ENCODE data around the gene TPP1. TPM values are rescaled to one million over a fixed set of nuclear protein-coding genes. Genes with fewer than 3 reads are reported as not detected.

The TPP1 gene
- total RNA-seq, 1 donor from 2014 or later: 37.7 TPM

- no peak for TF ChIP-seq CTCF (IDR thresholded peaks at IDR 0.05; ENCODE audit: partially characterized antibody, unreplicated experiment)
These were observed 52.4 kb downstream of the TPP1 start for GRCh38 chr11:6566704-6567370.

GRCh38 chr11:6565988-6566703 lies 53.1 kb downstream of the TPP1 start:
- DNase-seq: no peak
- no peak for TF ChIP-seq CTCF (IDR thresholded peaks at IDR 0.05; ENCODE audit: partially characterized antibody, unreplicated experiment)
- Mint-ChIP-seq H3K4me3 (ENCODE audit: unreplicated experiment) (no peak overlapping the region), H3K36me3 (ENCODE audit: unreplicated experiment) (no peaks in the 10 kb centered on the region), H3K27me3 (ENCODE audit: unreplicated experiment) (peaks cover 9% of the 10 kb centered on the region), H3K9me3 (ENCODE audit: unreplicated experiment) (peaks cover 1% of the 10 kb centered on the region), H3K4me1 (ENCODE audit: low read depth, unreplicated experiment) (no peaks in the 10 kb centered on the region), H3K27ac (ENCODE audit: unreplicated experiment) (no peak overlapping the region)

More at GRCh38 chr11:6566704-6567370, 52.4 kb downstream of the TPP1 start:
- Mint-ChIP-seq H3K4me3 (ENCODE audit: unreplicated experiment) (no peak overlapping the region), H3K27me3 (ENCODE audit: unreplicated experiment) (peaks cover 9% of the 10 kb centered on the region), H3K27ac (ENCODE audit: unreplicated experiment) (no peak overlapping the region), H3K9me3 (ENCODE audit: unreplicated experiment) (peaks cover 3% of the 10 kb centered on the region), H3K4me1 (ENCODE audit: low read depth, unreplicated experiment) (no peaks in the 10 kb centered on the region), H3K36me3 (ENCODE audit: unreplicated experiment) (no peaks in the 10 kb centered on the region)
- no peak for DNase-seq

- H3K4me1 Mint-ChIP-seq (ENCODE audit: low read depth, unreplicated experiment): no peaks in the 10 kb centered on the region
- H3K36me3 Mint-ChIP-seq (ENCODE audit: unreplicated experiment): no peaks in the 10 kb centered on the region
- H3K4me3 Mint-ChIP-seq (ENCODE audit: unreplicated experiment): no peak overlapping the region
- TF ChIP-seq CTCF (IDR thresholded peaks at IDR 0.05; ENCODE audit: partially characterized antibody, unreplicated experiment): no peak
- H3K27me3 Mint-ChIP-seq (ENCODE audit: unreplicated experiment): peaks cover 9% of the 10 kb centered on the region
- no peak for DNase-seq
- H3K9me3 Mint-ChIP-seq (ENCODE audit: unreplicated experiment): peaks cover 1% of the 10 kb centered on the region
- H3K27ac Mint-ChIP-seq (ENCODE audit: unreplicated experiment): no peak overlapping the region
These were observed 53.9 kb downstream of the TPP1 start for GRCh38 chr11:6565325-6565724.

- Mint-ChIP-seq H3K27ac (ENCODE audit: unreplicated experiment) (no peak overlapping the region), H3K36me3 (ENCODE audit: unreplicated experiment) (no peaks in the 10 kb centered on the region), H3K4me1 (ENCODE audit: low read depth, unreplicated experiment) (no peaks in the 10 kb centered on the region), H3K27me3 (ENCODE audit: unreplicated experiment) (peaks cover 8% of the 10 kb centered on the region), H3K4me3 (ENCODE audit: unreplicated experiment) (no peak overlapping the region), H3K9me3 (ENCODE audit: unreplicated experiment) (peaks cover 1% of the 10 kb centered on the region)
- no peak for TF ChIP-seq CTCF (IDR thresholded peaks at IDR 0.05; ENCODE audit: partially characterized antibody, unreplicated experiment)
- no peak for DNase-seq
These were observed 55.6 kb downstream of the TPP1 start for GRCh38 chr11:6563667-6564066.

- TF ChIP-seq CTCF (IDR thresholded peaks at IDR 0.05; ENCODE audit: partially characterized antibody, unreplicated experiment): no peak
- Mint-ChIP-seq H3K9me3 (ENCODE audit: unreplicated experiment) (peaks cover 1% of the 10 kb centered on the region), H3K27ac (ENCODE audit: unreplicated experiment) (no peak overlapping the region), H3K4me3 (ENCODE audit: unreplicated experiment) (no peak overlapping the region), H3K36me3 (ENCODE audit: unreplicated experiment) (no peaks in the 10 kb centered on the region), H3K4me1 (ENCODE audit: low read depth, unreplicated experiment) (no peaks in the 10 kb centered on the region), H3K27me3 (ENCODE audit: unreplicated experiment) (peaks cover 7% of the 10 kb centered on the region)
- DNase-seq: no peak
These were observed 56.1 kb downstream of the TPP1 start for GRCh38 chr11:6563121-6563619.
